SK-N-MC (cell line): ENCODE data around the gene CYTH3.

Experiments used
- EZH2 ChIP-seq: fragments of 200-600 bp; sonication (generic); IDR thresholded peaks from one replicate; pipeline ENCODE4 v1.6.1; 2017; ENCODE audit warnings: antibody characterized with exemption
- FOXP2 ChIP-seq: optimal IDR thresholded peaks from 2 replicates; pipeline ENCODE3; 2011; ENCODE audit warnings: mild to moderate bottlenecking, moderate library complexity; ENCODE audit not compliant: insufficient read depth; ENCODE audit errors: extremely low read length, control extremely low read depth
- POLR2AphosphoS5 ChIP-seq: IDR thresholded peaks from 2 replicates; pipeline ENCODE4 v1.6.1; 2012; ENCODE audit warnings: mild to moderate bottlenecking, low read depth, low read length, borderline replicate concordance

DNA sequence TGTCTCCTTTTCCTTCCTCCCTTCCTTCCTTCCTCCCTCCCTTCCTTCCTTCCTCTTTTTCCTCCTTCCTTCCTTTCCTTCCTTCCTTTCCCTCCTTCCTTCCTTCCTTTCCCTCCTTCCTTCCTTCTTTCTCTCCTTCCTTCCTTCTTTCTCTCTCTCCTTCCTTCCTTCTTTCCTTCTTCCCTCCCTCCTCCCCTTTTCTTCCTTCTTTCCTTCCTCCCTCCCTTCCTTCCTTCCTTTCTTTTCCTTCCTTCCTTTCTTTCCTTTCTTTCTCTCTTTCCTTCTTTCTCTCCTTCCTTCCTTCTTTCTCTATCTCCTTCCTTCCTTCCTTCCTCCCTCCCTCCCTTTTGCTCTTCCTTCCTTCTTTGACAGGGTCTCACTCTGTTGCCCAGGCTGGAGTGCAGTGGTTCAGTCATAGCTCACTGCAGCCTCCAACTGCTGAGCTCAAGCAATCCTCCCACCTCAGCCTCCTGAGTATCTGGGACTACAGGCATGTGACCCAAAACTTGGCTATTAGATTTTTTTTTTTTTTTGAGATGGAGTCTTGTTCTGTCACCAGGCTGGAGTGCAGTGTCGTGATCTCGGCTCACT lies 15.9 kb upstream of the CYTH3 start:
- TF ChIP-seq POLR2AphosphoS5 (no peak), EZH2 (no peak), FOXP2 (no peak)
